DOHH2 (cell line): Measurements from ENCODE around the gene KCNK15.
A peak's percentile ranks its signal among the peaks of the same experiment; 100 is the strongest.

Experiments
- H3F3A ChIP-seq: fragments of 200-600 bp; sonication (generic), shearing (Covaris generic); 2 replicates; pipeline ENCODE4 v1.6.0; 2016; ENCODE audit warnings: antibody characterized with exemption, mild to moderate bottlenecking; ENCODE audit not compliant: control insufficient read depth, insufficient read depth
- H3K27ac ChIP-seq: fragments of 200-600 bp; sonication (generic); 2 replicates; pipeline ENCODE4 v1.5.1; 2014; ENCODE audit warnings: low read depth, mild to moderate bottlenecking, low read length, moderate library complexity
- H3K27me3 ChIP-seq: fragments of 200-600 bp; sonication (generic); 2 replicates; pipeline ENCODE4 v1.6.1; 2014; ENCODE audit warnings: mild to moderate bottlenecking, low read length, mixed read lengths; ENCODE audit not compliant: control insufficient read depth
- H3K36me3 ChIP-seq: fragments of 200-600 bp; sonication (generic); 2 replicates; pipeline ENCODE4 v1.6.1; 2014; ENCODE audit warnings: mild to moderate bottlenecking, low read length, moderate library complexity, mixed read lengths; ENCODE audit not compliant: control insufficient read depth
- H3K4me1 ChIP-seq: fragments of 200-600 bp; sonication (generic); 2 replicates; pipeline ENCODE4 v1.6.1; 2014; ENCODE audit warnings: mild to moderate bottlenecking, low read length, mixed read lengths; ENCODE audit not compliant: control insufficient read depth
- H3K4me2 ChIP-seq: fragments of 200-600 bp; sonication (generic); 2 replicates; pipeline ENCODE4 v1.6.0; 2014; ENCODE audit warnings: mild to moderate bottlenecking, low read length, moderate library complexity
- H3K4me3 ChIP-seq: fragments of 200-600 bp; sonication (generic); 2 replicates; pipeline ENCODE4 v1.5.1; 2014; ENCODE audit warnings: mild to moderate bottlenecking, low read length, mixed read lengths
- H3K79me2 ChIP-seq: fragments of 200-600 bp; sonication (generic); 2 replicates; pipeline ENCODE4 v1.6.1; 2014; ENCODE audit warnings: mild to moderate bottlenecking, low read length, mixed read lengths; ENCODE audit not compliant: control insufficient read depth
- H3K9me2 ChIP-seq: fragments of 200-600 bp; sonication (generic); replicated peaks from 2 replicates; pipeline ENCODE4 v1.6.1; 2014; ENCODE audit warnings: mild to moderate bottlenecking, low read length, mixed read lengths; ENCODE audit not compliant: control insufficient read depth
- H3K9me3 ChIP-seq: fragments of 200-600 bp; sonication (generic); 2 replicates; pipeline ENCODE4 v1.6.1; 2014; ENCODE audit warnings: antibody characterized with exemption, low read length, mixed read lengths; ENCODE audit not compliant: control insufficient read depth, insufficient read depth
- H4K20me1 ChIP-seq: fragments of 200-600 bp; sonication (generic); 2 replicates; pipeline ENCODE4 v1.6.0; 2014; ENCODE audit warnings: low read depth, mild to moderate bottlenecking, antibody characterized with exemption, low read length, moderate library complexity; ENCODE audit not compliant: control insufficient read depth, insufficient read depth
- EZH2phosphoT487 ChIP-seq: fragments of 200-600 bp; sonication (generic); IDR thresholded peaks from 2 replicates; pipeline ENCODE4 v1.6.1; 2017; ENCODE audit warnings: borderline replicate concordance, mild to moderate bottlenecking, antibody characterized with exemption, low read length, moderate library complexity, mixed read lengths
- TF ChIP-seq, protein P1 (sequence below): fragments of 200-600 bp; sonication (generic); IDR thresholded peaks from one replicate; pipeline ENCODE4 v1.5.1; 2014; ENCODE audit warnings: antibody characterized with exemption, mild to moderate bottlenecking, low read depth, low read length; ENCODE audit not compliant: poor library complexity, severe bottlenecking

Gene KCNK15

DNA sequence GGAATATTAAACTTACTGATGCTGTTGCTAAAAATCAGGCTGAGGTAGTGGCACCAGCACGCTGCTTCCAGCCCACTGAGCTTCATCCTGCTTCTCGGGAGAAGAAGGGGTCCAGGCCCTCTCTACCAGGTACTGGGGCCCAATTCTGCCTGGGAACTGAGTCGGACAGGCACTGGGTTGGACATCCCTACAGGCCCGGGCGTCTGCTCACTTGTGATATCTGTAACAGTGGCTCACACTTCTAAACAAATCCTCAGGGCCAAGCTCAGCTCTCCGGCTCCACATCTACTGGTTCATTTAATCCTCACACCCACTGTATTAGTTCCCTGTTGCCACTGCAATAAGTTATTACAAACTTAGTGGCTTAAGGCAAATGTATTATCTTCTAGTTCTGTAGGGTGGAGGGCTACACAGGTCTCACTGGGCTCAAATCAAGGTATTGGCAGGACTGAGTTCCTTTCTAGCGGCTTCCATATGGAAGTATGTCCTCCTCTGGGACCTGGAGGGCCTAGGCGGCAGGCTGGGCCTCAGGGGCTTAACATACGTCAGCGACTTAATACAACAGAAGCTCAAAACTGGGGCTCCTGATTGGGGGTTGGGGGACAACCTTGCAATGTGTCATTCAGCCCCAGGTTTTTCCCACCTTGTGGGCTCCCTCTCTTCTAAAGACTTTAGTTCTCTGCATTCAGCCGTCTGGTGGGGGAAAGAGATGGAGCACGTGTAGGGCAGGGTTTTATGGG is 1.6 kb upstream of the KCNK15 start:
- Histone ChIP-seq H3K79me2 (no peaks in the 10 kb centered on the region), H4K20me1 (no peaks in the 10 kb centered on the region), H3K27me3 (peaks cover 21% of the 10 kb centered on the region), H3K4me1 (peaks cover 8% of the 10 kb centered on the region; the same call in 1 of the 2 replicates), H3K36me3 (no peaks in the 10 kb centered on the region), H3F3A (no peaks in the 10 kb centered on the region), H3K4me3 (no peak overlapping the region), H3K27ac (no peak overlapping the region), H3K4me2 (no peak overlapping the region), H3K9me3 (peaks cover 2% of the 10 kb centered on the region; the same call in 1 of the 2 replicates), H3K9me2 (no peaks in the 10 kb centered on the region)
- no peak for TF ChIP-seq EZH2phosphoT487
- TF ChIP-seq, protein P1, sequence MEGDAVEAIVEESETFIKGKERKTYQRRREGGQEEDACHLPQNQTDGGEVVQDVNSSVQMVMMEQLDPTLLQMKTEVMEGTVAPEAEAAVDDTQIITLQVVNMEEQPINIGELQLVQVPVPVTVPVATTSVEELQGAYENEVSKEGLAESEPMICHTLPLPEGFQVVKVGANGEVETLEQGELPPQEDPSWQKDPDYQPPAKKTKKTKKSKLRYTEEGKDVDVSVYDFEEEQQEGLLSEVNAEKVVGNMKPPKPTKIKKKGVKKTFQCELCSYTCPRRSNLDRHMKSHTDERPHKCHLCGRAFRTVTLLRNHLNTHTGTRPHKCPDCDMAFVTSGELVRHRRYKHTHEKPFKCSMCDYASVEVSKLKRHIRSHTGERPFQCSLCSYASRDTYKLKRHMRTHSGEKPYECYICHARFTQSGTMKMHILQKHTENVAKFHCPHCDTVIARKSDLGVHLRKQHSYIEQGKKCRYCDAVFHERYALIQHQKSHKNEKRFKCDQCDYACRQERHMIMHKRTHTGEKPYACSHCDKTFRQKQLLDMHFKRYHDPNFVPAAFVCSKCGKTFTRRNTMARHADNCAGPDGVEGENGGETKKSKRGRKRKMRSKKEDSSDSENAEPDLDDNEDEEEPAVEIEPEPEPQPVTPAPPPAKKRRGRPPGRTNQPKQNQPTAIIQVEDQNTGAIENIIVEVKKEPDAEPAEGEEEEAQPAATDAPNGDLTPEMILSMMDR = no peak

DNA sequence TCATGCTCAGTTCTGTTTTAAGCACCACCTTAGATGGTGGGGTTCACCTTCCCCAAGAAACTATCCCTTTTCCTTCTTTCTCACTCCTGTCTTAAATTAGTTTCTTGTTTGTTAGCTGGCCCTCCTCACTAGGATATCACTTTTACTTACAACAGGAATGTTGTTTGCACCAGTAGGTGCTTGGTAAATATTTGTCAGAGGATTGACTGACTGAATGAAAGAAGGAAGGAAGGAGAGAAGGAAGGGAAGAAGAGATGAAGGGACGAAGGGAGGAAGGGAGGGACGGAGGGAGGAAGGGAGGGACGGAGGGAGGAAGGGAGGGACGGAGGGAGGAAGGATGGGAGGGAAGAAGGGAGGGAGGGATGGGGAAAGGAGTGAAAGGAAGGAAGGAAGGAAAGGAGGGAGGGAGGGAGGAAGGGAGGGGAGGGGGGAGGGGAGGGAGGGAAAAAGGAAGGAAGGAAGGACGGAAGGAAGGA is 505 bp upstream of the KCNK15 start:
- Histone ChIP-seq H3K9me2 (no peaks in the 10 kb centered on the region), H3K4me1 (peaks cover 8% of the 10 kb centered on the region; the same call in 1 of the 2 replicates), H3K4me3 (no peak overlapping the region), H3K9me3 (no peaks in the 10 kb centered on the region), H3K4me2 (peak overlapping the region; percentile 49; the same call in 1 of the 2 replicates), H3K79me2 (no peaks in the 10 kb centered on the region), H3K36me3 (no peaks in the 10 kb centered on the region), H3K27ac (no peak overlapping the region), H4K20me1 (no peaks in the 10 kb centered on the region), H3F3A (no peaks in the 10 kb centered on the region), H3K27me3 (peaks cover 21% of the 10 kb centered on the region)
- TF ChIP-seq EZH2phosphoT487 = no peak
- TF ChIP-seq, protein P1 = no peak

DNA sequence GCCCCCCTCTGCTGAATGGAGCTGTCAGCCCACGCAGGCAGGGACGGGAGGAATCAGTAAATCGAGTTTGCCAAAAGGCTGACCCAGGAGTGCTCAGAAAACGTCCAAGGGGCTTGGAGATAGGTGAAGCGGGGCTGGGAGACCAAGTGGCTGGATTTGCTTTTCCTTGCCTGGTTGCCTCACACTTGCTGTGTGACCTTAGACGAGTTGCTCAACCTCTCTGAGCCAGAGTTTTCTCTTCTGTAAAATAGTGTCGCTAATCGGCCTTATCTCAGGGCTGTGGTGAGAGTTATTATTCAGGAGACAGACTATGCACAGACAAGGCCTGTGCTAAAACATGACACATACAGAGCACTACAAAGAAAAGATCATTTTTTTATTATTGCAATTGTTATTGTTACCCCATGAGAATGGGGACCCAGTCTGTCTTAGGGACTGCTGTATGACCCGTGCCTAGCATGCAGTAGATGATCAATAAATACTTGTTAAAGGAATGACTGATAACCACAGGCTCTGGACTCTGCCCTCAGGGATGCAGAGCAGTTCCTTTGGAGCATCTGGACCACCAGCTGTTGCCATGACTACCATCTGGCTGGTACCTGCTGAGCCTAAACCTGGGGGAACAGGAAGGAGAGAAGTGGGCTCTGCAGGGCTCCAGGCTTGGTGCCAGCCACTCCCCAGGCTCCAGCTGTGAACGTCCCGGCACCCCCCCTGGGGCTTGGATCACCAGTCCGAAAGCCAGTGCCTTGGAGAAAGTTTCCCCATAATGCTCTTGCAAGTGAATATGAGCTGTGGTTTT is 901 bp downstream of the KCNK15 start:
- Histone ChIP-seq H4K20me1 (no peaks in the 10 kb centered on the region), H3K27ac (no peak overlapping the region), H3K4me3 (peak overlapping the region; percentile 48), H3F3A (no peaks in the 10 kb centered on the region), H3K79me2 (no peaks in the 10 kb centered on the region), H3K36me3 (no peaks in the 10 kb centered on the region), H3K27me3 (peaks cover 21% of the 10 kb centered on the region), H3K9me3 (no peaks in the 10 kb centered on the region), H3K4me2 (peak overlapping the region; percentile 49), H3K9me2 (no peaks in the 10 kb centered on the region), H3K4me1 (peaks cover 8% of the 10 kb centered on the region; the same call in 1 of the 2 replicates)
- no peak for TF ChIP-seq EZH2phosphoT487
- TF ChIP-seq, protein P1 = no peak
